K562 (cell line): Measurements from ENCODE around the gene COPE. TPM values are rescaled to one million over a fixed set of nuclear protein-coding genes. Genes with fewer than 3 reads are reported as not detected.

Source experiments
- ATAC-seq: fragments of 200-7000 bp; cut with Tn5 transposase; 3 replicates; pipeline ENCODE4 v1.9.1; 2020; ENCODE audit warnings: moderate library complexity
- BruUV-seq: library from RNA; stranded (reverse); fragments of 400-500 nt; replicated peaks from 2 replicates; lab custom pipeline; 2021; lab: Mats Ljungman, UMichigan
- CTCF ChIA-PET: fragments of 300-600 bp; formaldehyde crosslinking; extraction: SDS; loops from one replicate; lab custom pipeline; 2021; ENCODE audit warnings: low intra/inter-chr PET ratio; lab: Yijun Ruan, JAX
- POLR2A ChIA-PET: fragments of 300-600, 350-650 bp; sonication (Branson Sonifier 250); formaldehyde crosslinking; extraction: SDS; loops from one replicate; lab custom pipeline; 2021; ENCODE audit warnings: antibody characterized with exemption, inconsistent platforms; lab: Yijun Ruan, JAX
- DNase-seq, 4 experiments: peaks; one replicate each; pipeline versions ENCODE4 v3.0.0 to v3.0.0-alpha.2; 2011 to 2018; ENCODE audit warnings: low spot score in 3 of 4, mixed read lengths in 3 of 4; ENCODE audit errors: extremely low read depth in 1 of 4
- FAIRE-seq: peaks from 2 replicates; lab custom pipeline; 2011; peaks lifted over from hg19 to GRCh38; lab: Jason Lieb, UNC
- H2AFZ ChIP-seq: 2 replicates; pipeline ENCODE4 v1.6.0; 2011; ENCODE audit warnings: low read depth, low read length, control low read depth, inconsistent platforms
- H3K27ac ChIP-seq: fragments of 200-600 bp; 3 replicates; pipeline ENCODE4 v1.8.0; 2011; ENCODE audit warnings: low read depth, mild to moderate bottlenecking, control low read depth, inconsistent platforms, low read length, moderate library complexity, mixed read lengths; ENCODE audit errors: extremely low read depth
- H3K27me3 ChIP-seq, 2 experiments: fragments of 300-600 bp in 1 of 2; 2 replicates in 1 of 2; 3 replicates in 1 of 2; pipeline versions ENCODE4 v1.6.0 to v1.8.0; 2011; ENCODE audit warnings: inconsistent platforms in 2 of 2, low read length in 2 of 2, mild to moderate bottlenecking in 1 of 2, mixed read lengths in 1 of 2, moderate library complexity in 1 of 2; ENCODE audit not compliant: control insufficient read depth in 2 of 2, insufficient read depth in 2 of 2
- H3K36me3 ChIP-seq: fragments of 300-600 bp; 3 replicates; pipeline ENCODE4 v1.8.0; 2011; ENCODE audit warnings: mild to moderate bottlenecking, low read length, inconsistent platforms; ENCODE audit not compliant: control insufficient read depth, insufficient read depth
- H3K4me1 ChIP-seq, 2 experiments: fragments of 200-600 bp in 1 of 2; replicated peaks in 1 of 2; 2 replicates in 1 of 2; 3 replicates in 1 of 2; pipeline versions ENCODE4 v1.5.1 to v1.8.0; 2011; ENCODE audit warnings: inconsistent platforms in 2 of 2, low read length in 2 of 2, mild to moderate bottlenecking in 1 of 2, mixed read lengths in 1 of 2, moderate library complexity in 1 of 2; ENCODE audit not compliant: control insufficient read depth in 2 of 2, insufficient read depth in 2 of 2
- H3K4me2 ChIP-seq: 2 replicates; pipeline ENCODE4 v1.6.1; 2011; ENCODE audit warnings: low read length, control low read depth, inconsistent platforms, mixed read lengths; ENCODE audit not compliant: insufficient read depth
- H3K4me3 ChIP-seq: fragments of 200-600 bp; sonication (generic), shearing (Covaris generic); 2 replicates; pipeline ENCODE4 v1.5.1; 2016; ENCODE audit warnings: control low read depth, inconsistent platforms
- H3K79me2 ChIP-seq: fragments of 200-600 bp; 3 replicates; pipeline ENCODE4 v1.8.0; 2011; ENCODE audit warnings: low read length, inconsistent platforms; ENCODE audit not compliant: control insufficient read depth, insufficient read depth
- H3K9ac ChIP-seq, 2 experiments: 2 replicates each; pipeline versions ENCODE4 v1.6.0 to v1.6.1; 2011; ENCODE audit warnings: low read depth in 2 of 2, low read length in 2 of 2, control low read depth in 1 of 2, inconsistent platforms in 1 of 2, mild to moderate bottlenecking in 1 of 2, mixed read lengths in 1 of 2; ENCODE audit not compliant: insufficient read depth in 1 of 2
- H3K9me1 ChIP-seq: one replicate; pipeline ENCODE4 v1.6.0; 2011; ENCODE audit warnings: inconsistent platforms, mild to moderate bottlenecking, low read length, moderate library complexity; ENCODE audit not compliant: control insufficient read depth, insufficient read depth
- H3K9me3 ChIP-seq: replicated peaks from 2 replicates; pipeline ENCODE4 v1.5.1; 2011; ENCODE audit warnings: low read depth, low read length, inconsistent platforms; ENCODE audit not compliant: control insufficient read depth, insufficient read depth
- H4K20me1 ChIP-seq: replicated peaks from 2 replicates; pipeline ENCODE4 v1.6.1; 2011; ENCODE audit warnings: low read length, inconsistent platforms, mixed read lengths; ENCODE audit not compliant: control insufficient read depth, insufficient read depth
- JUNB ChIP-seq: fragments of 450-650 bp; formaldehyde crosslinking; conservative IDR thresholded peaks from 2 replicates; pipeline ENCODE4 v1.4.0; 2020; ENCODE audit warnings: mild to moderate bottlenecking
- POLR2G ChIP-seq: fragments of 200-400 bp; formaldehyde crosslinking; IDR thresholded peaks from 2 replicates; pipeline ENCODE4 v1.6.1; 2017; ENCODE audit warnings: low read depth, mild to moderate bottlenecking, antibody characterized with exemption, low read length, moderate library complexity
- REST ChIP-seq, 2 experiments: fragments of 450-650 bp; formaldehyde crosslinking in 1 of 2; IDR thresholded peaks; 2 replicates each; pipeline versions ENCODE4 v1.4.0 to v1.6.1; 2014 to 2020; ENCODE audit warnings: mild to moderate bottlenecking in 2 of 2, borderline replicate concordance in 1 of 2, low read depth in 1 of 2
- TAF9B ChIP-seq: fragments of 450-650 bp; IDR thresholded peaks from 2 replicates; pipeline ENCODE4 v1.6.1; 2018; ENCODE audit warnings: mild to moderate bottlenecking; ENCODE audit not compliant: partially characterized antibody
- TCF3 ChIP-seq: sonication (generic); formaldehyde crosslinking; IDR thresholded peaks from 2 replicates; pipeline ENCODE4 v1.4.0; 2020; ENCODE audit warnings: mild to moderate bottlenecking, missing genetic modification reagents
- THRB ChIP-seq: fragments of 450-650 bp; formaldehyde crosslinking; conservative IDR thresholded peaks from 2 replicates; pipeline ENCODE4 v1.4.0; 2022; ENCODE audit warnings: mild to moderate bottlenecking, missing genetic modification characterization
- ZBTB9 ChIP-seq: fragments of 450-650 bp; formaldehyde crosslinking; IDR thresholded peaks from 2 replicates; pipeline ENCODE4 v1.4.0; 2020; ENCODE audit warnings: mild to moderate bottlenecking, moderate library complexity
- ZEB2 ChIP-seq: fragments of 450-650 bp; IDR thresholded peaks from 2 replicates; pipeline ENCODE4 v1.6.1; 2016
- ZNF212 ChIP-seq: fragments of 450-650 bp; formaldehyde crosslinking; IDR thresholded peaks from 2 replicates; pipeline ENCODE4 v1.4.0; 2020; ENCODE audit warnings: mild to moderate bottlenecking
- WGBS: fragments of 100-300 bp; shearing (Covaris generic); methylation state at CpG from one replicate; pipeline ENCODE4 v1.1.6; 2016; ENCODE audit warnings: low coverage, mixed read lengths; ENCODE audit not compliant: insufficient coverage; ENCODE audit errors: missing lambda C conversion rate; 5-methylcytosine and 5-hydroxymethylcytosine counted together
- in situ Hi-C: fragments of 300-500 bp; cut with MboI; formaldehyde crosslinking; loops from 4 replicates; pipeline ENCODE4 v1.15.0; 2018; ENCODE audit warnings: inconsistent platforms, mixed read lengths
- intact Hi-C: fragments of 100-400 bp; cut with micrococcal nuclease; formaldehyde crosslinking; loops from 2 replicates; pipeline ENCODE4 v1.14.2; 2022
- polyA plus RNA-seq, 8 experiments: library from polyadenylated mRNA; depleted of rRNA in 4 of 8; stranded (reverse) in 5 of 8; unstranded in 3 of 8; fragments of >200 nt; fragmentation: Nextera tagmentation in 2 of 8; fragmentation: Illumina TruSeq in 1 of 8; extraction: Ambion mirVana in 2 of 8; extraction: Trizol in 1 of 8; gene quantifications; 2 replicates each; pipeline versions ENCODE4 v1.2.1 to v1.2.3, GENCODE V29; 2011 to 2014; ENCODE audit warnings: inconsistent platforms in 1 of 8, missing spikeins in 1 of 8
- total RNA-seq, 7 experiments: library from RNA; depleted of rRNA in 6 of 7; stranded (reverse); fragments of >200 nt in 6 of 7; fragmentation: Illumina TruSeq in 2 of 7; extraction: Trizol in 2 of 7; gene quantifications; 2 replicates each; pipeline versions ENCODE4 v1.2.1 to v1.2.3, GENCODE V29; 2011 to 2021; ENCODE audit warnings: low replicate concordance in 1 of 7

Gene COPE
- total and polyA plus RNA-seq, 9 of the 15 experiments (the other 6 are each of a cell fraction or from before 2014, with no cell fraction given) = 5.8 to 273 (median 147) TPM

GRCh38 chr19:18912933-18913332 is 6.3 kb downstream of the COPE start:
- no peaks in the 10 kb centered on the region for H3K9me1 ChIP-seq
- H4K20me1 ChIP-seq = peaks cover 3% of the 10 kb centered on the region; the same call in 1 of the 2 replicates
- no peak for TF ChIP-seq REST (IDR thresholded peaks at IDR 0.05; ENCODE audit: borderline replicate concordance)
- no peak for TF ChIP-seq REST (CRISPR knock-in tag; IDR thresholded peaks at IDR 0.05; ENCODE audit: low read depth)
- TF ChIP-seq ZBTB9 (CRISPR knock-in tag) = no peak
- no peak for TF ChIP-seq THRB (CRISPR knock-in tag)
- no peak for TF ChIP-seq JUNB (CRISPR knock-in tag)
- TF ChIP-seq ZNF212 (CRISPR knock-in tag) = no peak
- TF ChIP-seq ZEB2 = no peak
- TF ChIP-seq TAF9B = no peak
- no peak for TF ChIP-seq TCF3 (CRISPR knock-in tag)
- TF ChIP-seq POLR2G = peak; percentile 53
- TF ChIP-seq, all 486 proteins: peak for 1
- Histone ChIP-seq H3K4me1 (peaks cover 4 to 23% of the 10 kb centered on the region in 2 experiments; a peak in 3 of 5 replicates), H3K79me2 (peaks cover 38% of the 10 kb centered on the region), H3K27ac (no peak overlapping the region), H3K36me3 (peaks cover 66% of the 10 kb centered on the region; the same call in 2 of the 3 replicates), H3K9me3 (no peaks in the 10 kb centered on the region), H3K9ac (0 out of 4 replicates have a peak overlapping the region, but pooled peaks of 1 of the 2 experiments have one; percentile 35), H3K27me3 (no peaks in the 10 kb centered on the region), H3K4me2 (no peak overlapping the region), H2AFZ (no peak overlapping the region), H3K4me3 (no peak overlapping the region)
- FAIRE-seq (no peak), ATAC-seq (no peak), DNase-seq (no peak)
- 90% methylated on average over 14 of the region's 14 CpGs for WGBS
- ChIA-PET CTCF (no interaction called here), POLR2A (interaction anchor here (1.2 kb wide), 1 partner anchor 10 kb away, joined by 5 read pairs; no protein-coding TSS in a partner anchor)
- BruUV-seq = no TSS peak
- in situ Hi-C loops (no loop called here), intact Hi-C loops (no loop called here)
